NCI-H1417 treated with DMSO at 0.1 percent for 48 hours (cell line): ENCODE measurements around the gene INHBB.

Experiments
- DNase-seq: peaks from one replicate; lab custom pipeline; 2025; lab: John Stamatoyannopoulos, UW

INHBB gene

DNA sequence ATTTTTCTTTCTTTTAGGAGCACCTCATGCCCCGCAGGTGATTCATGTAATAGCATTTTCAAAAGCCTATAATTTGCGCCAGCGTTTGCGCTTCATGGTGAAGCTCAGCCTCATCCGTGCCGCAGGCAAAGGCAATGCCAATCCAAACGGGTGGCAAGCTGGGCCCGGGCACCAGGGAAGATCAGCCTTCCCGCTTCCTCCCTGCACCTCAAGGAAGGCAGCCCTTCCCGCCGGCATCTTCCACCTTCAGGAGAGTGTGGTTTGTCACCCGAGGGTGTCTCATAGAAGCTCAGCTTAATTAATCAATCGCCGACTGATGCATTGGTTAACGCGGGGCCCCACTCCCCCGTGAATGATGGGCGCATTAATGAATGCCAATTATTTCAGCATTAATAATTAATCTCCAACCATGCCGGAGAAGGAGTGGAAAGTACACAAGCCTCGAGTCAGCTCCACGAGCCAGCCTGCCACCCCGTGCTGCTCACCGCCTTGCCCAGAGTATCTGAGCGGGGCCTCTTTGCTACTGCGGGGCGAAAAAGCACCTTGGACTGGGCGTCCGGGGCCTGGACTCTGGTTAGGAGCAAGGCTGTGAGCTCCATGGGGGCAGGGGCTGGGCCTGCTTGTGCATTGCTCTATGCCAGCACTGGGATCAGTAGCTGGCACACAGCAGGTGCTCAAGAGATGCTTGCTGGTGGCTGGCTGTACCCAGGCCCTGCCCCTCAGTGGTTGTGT is 13.0 kb downstream of the INHBB start:
- DNase-seq: no peak

GRCh38 chr2:120360307-120360855 is 14.4 kb downstream of the INHBB start:
- no peak for DNase-seq

DNA sequence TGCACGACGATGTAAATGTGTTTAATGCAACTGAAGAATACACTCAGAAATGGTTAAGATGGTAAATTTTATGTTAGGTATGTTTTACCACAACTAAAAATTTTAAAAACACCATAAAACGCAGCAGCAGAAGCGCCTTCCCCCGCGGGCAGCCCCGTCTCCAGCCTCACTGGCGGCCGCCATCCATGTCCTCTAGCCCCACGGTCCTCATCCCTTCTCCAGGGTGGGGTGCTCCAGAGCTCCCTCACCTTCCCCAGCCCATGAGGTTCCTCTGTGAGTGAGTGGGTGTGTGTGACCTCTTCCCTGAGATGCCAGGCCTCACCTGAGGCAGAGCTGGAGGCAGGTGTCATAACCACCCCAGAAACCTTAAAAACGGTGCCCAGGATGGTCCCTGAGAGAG is 17.0 kb downstream of the INHBB start:
- no peak for DNase-seq

GRCh38 chr2:120365236-120365793 is 19.4 kb downstream of the INHBB start:
- no peak for DNase-seq

DNA sequence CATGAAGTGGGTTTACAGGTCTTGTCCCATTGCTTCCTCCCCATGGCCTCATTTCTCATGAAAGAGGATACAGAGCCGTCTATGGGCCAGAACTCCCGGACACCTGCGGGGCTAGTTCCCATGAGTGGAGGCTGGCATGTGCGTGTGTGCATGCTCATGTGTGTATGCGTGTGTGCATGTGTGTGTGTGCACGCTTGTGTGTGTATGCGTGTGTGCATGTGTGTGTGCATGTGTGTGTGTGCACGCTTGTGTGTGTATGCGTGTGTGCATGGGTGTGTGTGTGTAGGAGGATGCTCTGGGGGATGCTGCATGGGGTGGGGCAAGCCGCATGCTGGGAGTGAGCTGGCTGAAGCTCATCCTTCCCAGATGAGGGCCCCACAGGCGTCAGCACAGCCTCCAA is 20.8 kb downstream of the INHBB start:
- no peak for DNase-seq

DNA sequence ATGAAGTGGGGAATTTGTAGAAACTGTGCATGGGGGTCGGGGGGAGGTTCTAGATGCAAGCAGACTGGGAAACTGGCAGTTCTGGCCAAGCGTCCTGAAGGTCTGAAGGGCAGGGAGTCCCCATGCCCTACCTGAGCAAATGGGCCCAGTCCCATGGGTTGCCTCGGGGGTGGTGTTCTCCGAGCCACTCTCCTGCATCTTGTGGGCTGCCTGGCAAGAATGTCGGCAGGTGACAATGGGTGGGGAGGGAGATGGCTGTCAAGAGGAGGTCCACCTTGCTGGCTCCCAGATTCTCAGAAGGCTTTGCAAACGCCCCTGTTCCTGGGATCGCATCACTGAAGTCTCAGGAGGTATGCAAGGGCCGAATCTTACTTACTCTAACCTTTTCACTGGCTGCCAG is 21.3 kb downstream of the INHBB start:
- no peak for DNase-seq

- no peak for DNase-seq
Observed at GRCh38 chr2:120367649-120368048, 21.7 kb downstream of the INHBB start.

- no peak for DNase-seq
Observed at GRCh38 chr2:120368086-120368485, 22.1 kb downstream of the INHBB start.

DNA sequence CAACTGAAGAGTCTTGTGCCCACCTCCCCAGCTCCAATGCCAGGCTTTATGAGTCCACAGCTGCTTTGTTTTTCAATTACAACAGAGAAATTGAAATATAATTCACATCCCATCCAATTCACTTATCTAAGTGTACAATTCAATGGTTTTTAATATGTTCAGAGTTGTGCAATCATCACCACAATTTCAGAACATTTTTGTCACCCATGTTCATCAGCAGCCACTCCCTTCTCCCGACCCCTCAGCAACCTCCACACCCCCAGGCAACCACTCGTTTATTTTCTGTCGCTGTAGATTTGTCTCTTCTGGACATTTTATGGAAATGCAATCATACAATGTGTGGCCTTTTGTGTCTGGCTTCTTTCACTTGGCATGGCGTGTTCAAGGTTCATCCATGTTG is 23.3 kb downstream of the INHBB start:
- DNase-seq: no peak

GRCh38 chr2:120371969-120372625 is 26.2 kb downstream of the INHBB start:
- DNase-seq: no peak

GRCh38 chr2:120372816-120373215 is 26.9 kb downstream of the INHBB start:
- no peak for DNase-seq

DNA sequence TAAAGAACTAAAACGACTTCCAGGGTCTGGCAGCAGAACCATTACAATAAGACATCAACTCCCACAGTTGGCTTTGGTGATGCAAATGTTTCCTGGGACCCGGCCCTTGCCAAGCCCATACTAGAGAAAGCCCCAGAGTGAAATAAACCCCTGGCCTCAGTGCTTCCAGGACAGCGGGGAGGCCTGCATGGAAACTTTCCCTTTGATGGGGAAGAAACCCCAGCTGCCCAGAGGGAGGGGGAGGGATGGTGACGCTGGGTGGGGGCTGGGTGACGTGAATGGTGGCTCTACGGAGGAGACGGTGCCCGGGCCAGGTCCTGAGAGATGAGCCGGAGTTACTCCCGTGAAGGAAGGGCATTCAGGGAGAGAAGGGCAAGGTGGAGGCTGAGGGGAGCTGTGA is 27.5 kb downstream of the INHBB start:
- no peak for DNase-seq

GRCh38 chr2:120374821-120375220 is 28.9 kb downstream of the INHBB start:
- DNase-seq: no peak

GRCh38 chr2:120375251-120376020 is 29.5 kb downstream of the INHBB start:
- DNase-seq: no peak

- no peak for DNase-seq
Observed at GRCh38 chr2:120376101-120376500, 30.2 kb downstream of the INHBB start.

DNA sequence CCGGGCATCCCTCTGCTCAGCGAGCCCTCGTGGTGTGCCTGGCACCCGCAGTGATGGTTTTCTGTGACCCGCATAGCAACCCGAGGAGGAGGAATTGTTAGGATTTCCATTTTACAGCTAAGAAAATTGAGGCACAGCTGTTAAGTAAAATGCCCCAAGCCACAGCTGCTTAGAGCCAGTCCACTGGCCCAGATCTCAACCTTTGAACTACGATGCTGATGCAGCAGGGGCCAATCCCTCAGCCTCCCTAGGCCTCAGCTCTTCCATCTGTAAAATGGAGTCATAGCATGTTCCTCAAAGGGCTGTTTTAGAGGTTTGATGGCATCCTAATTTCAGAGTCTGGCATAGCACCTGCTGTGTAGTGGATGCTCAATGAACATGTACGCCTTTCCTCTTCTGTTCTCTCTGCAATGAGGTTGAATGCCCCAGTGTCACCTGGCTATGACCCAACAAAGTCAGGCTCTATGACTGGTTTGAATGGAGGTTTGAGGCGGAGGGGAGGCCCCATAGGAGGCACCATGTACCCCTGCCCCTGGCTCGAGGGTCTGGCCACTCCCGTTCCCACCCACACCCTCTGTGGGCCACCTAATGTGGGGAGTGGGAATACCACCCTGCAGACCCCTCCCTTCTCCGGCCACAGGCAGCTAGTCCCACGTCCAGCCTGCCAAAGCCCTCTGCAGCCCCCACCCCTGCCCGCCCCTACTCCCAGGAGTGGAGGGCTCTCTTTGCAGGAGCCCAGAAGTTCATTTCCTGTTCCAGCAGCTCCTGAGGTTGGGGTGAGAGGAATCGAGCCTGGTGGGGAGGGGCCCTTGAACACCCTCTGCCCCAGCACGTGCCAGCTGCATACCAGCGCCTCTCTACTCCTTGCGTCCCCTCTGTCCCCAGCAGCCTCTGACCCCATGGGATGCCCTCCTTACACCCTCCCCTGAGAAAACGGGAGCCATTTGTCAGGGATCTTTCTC is 31.0 kb downstream of the INHBB start:
- no peak for DNase-seq

DNA sequence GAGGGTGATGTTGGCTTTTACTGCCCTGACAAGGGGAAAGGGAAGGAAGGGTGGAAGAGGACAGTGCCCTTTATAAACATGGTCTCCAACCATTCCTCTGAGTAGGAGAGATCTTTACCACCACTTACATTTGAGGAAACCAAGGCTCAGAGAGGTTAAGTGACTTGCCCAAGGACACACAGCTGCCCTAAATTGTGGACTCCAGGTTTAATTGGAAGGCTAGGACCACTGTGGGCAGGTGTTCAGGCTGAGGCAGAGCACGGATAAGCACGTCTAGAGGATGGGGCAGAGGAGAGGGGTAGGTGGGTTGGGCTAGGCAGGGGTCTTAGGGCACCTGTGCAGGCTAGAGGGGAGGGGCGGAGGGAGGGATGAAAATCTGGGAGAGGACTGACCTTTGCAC is 32.7 kb downstream of the INHBB start:
- DNase-seq: no peak

DNA sequence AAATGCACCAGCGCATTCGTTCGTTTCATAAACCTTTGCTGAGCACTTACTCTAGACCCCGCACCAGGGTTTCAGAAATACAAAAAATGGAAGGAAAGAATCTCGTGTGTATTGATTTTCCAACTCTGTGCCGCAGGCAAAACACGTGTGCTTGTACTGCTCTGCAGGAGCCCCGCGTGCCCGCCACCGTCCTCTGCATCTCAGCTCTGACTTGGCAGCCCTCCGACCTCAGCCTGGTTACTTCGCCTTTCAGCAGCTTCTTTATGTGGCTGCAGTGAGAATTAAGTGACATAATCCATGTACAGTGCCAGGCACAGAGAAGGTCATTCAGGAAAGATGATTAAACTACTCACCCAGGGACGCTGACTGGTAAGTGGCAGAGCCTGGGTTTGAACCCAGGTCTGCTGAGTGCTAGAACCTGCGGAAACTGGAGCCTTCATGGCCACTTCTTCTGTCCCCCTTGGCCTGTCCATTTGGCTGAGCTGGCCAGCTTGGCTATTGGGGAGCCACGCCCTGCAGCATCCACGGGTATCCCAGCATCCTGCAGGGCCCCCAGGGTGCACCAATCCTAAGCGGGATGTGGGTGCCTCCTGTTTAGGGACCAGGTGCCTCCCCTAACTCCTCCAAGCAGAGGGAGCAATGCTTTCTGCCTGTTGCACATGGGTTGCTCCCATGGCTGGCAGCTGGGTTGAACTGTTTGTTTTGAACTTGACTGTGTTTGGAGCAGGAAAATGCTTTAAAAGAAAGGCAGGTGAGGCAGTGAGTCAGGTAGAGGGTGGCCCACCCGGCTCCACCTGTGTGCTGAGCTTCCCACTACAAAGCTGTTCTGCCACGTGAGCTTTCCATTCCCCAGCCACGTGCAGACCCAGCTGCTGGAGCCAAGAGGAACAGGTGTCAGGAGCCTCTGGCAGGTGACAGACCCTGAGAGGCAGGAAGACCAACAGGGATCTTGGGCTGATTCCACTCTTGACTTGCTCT is 34.3 kb downstream of the INHBB start:
- peak; percentile 65 for DNase-seq

GRCh38 chr2:120381192-120381591 is 35.3 kb downstream of the INHBB start:
- DNase-seq: no peak

DNA sequence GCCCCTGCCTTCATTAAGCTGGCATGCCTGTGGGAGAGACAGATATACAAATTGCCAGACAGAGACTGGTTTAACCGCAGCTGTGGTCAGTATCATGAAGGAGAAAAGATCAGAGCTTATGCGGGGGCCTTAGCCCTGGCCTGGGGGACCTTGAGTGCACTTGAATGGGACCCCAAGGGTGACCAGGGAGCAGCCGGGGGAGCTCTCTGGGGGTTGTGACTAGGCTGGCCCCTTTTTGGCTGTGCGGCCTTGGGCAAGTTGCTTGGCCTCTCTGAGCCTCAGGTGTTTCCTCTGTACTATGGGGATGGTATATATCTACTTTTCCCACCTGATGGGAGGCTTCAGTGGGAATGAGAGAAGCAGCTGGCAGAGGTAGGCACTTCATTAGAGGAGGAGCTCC is 35.7 kb downstream of the INHBB start:
- DNase-seq: no peak
